Stimulated activated memory B cell treated with anti-CD40 and anti-IgM and Interleukin-4, amounts not matched to agents 10 μg/mL and 1 μg/mL and 100 μg/mL, for 72 hours (primary cell): Measurements from ENCODE around the gene SFT2D1.

Source experiments
- ATAC-seq: fragments of 150-1000 bp; cut with Tn5 transposase; 2 replicates; pipeline ENCODE4 v1.10.0; 2021
- H3K27ac Mint-ChIP-seq: one replicate; pipeline ENCODE4 v1.8.0; 2022; ENCODE audit warnings: mild to moderate bottlenecking, mixed read lengths
- H3K27me3 Mint-ChIP-seq: one replicate; pipeline ENCODE4 v1.8.0; 2022; ENCODE audit warnings: mixed read lengths
- H3K36me3 Mint-ChIP-seq: one replicate; pipeline ENCODE4 v1.8.0; 2022; ENCODE audit warnings: mixed read lengths
- H3K4me1 Mint-ChIP-seq: one replicate; pipeline ENCODE4 v1.8.0; 2022; ENCODE audit warnings: mixed read lengths
- H3K4me3 Mint-ChIP-seq: one replicate; pipeline ENCODE4 v1.8.0; 2022; ENCODE audit warnings: mild to moderate bottlenecking, moderate library complexity, mixed read lengths
- H3K9me3 Mint-ChIP-seq: one replicate; pipeline ENCODE4 v1.8.0; 2022; ENCODE audit warnings: mixed read lengths

Gene SFT2D1

GRCh38 chr6:166331503-166332415 lies 10.6 kb downstream of the SFT2D1 start:
- no peak overlapping the region for H3K27ac Mint-ChIP-seq
- H3K4me1 Mint-ChIP-seq = peaks cover 49% of the 10 kb centered on the region
- H3K9me3 Mint-ChIP-seq = no peaks in the 10 kb centered on the region
- no peak for ATAC-seq
- peaks cover 46% of the 10 kb centered on the region for H3K36me3 Mint-ChIP-seq
- H3K4me3 Mint-ChIP-seq = no peak overlapping the region
- H3K27me3 Mint-ChIP-seq = no peaks in the 10 kb centered on the region

- H3K4me3 Mint-ChIP-seq = no peak overlapping the region
- H3K36me3 Mint-ChIP-seq = peaks cover 48% of the 10 kb centered on the region
Observed at GRCh38 chr6:166330612-166331011, 11.7 kb downstream of the SFT2D1 start.

GRCh38 chr6:166325383-166326042 lies 16.8 kb downstream of the SFT2D1 start:
- Mint-ChIP-seq H3K4me1 (peaks cover 25% of the 10 kb centered on the region), H3K9me3 (no peaks in the 10 kb centered on the region), H3K27ac (peak overlapping the region; percentile 68), H3K36me3 (peaks cover 48% of the 10 kb centered on the region), H3K4me3 (no peak overlapping the region), H3K27me3 (no peaks in the 10 kb centered on the region)
- peak; percentile 87 for ATAC-seq

More at GRCh38 chr6:166330612-166331011, 11.7 kb downstream of the SFT2D1 start:
- H3K27ac Mint-ChIP-seq = no peak overlapping the region
- H3K9me3 Mint-ChIP-seq = no peaks in the 10 kb centered on the region
- no peaks in the 10 kb centered on the region for H3K27me3 Mint-ChIP-seq
- no peak for ATAC-seq
- peaks cover 51% of the 10 kb centered on the region for H3K4me1 Mint-ChIP-seq

- no peaks in the 10 kb centered on the region for H3K27me3 Mint-ChIP-seq
- peaks cover 29% of the 10 kb centered on the region for H3K4me1 Mint-ChIP-seq
- peaks cover 51% of the 10 kb centered on the region for H3K36me3 Mint-ChIP-seq
- H3K9me3 Mint-ChIP-seq = no peaks in the 10 kb centered on the region
- no peak overlapping the region for H3K27ac Mint-ChIP-seq
- no peak for ATAC-seq
- H3K4me3 Mint-ChIP-seq = no peak overlapping the region
Observed at GRCh38 chr6:166323395-166323794, 18.9 kb downstream of the SFT2D1 start.

GRCh38 chr6:166318649-166319600 lies 23.4 kb downstream of the SFT2D1 start:
- Mint-ChIP-seq H3K4me3 (no peak overlapping the region), H3K4me1 (peaks cover 18% of the 10 kb centered on the region), H3K27me3 (no peaks in the 10 kb centered on the region), H3K27ac (no peak overlapping the region), H3K9me3 (no peaks in the 10 kb centered on the region), H3K36me3 (peaks cover 31% of the 10 kb centered on the region)
- ATAC-seq = no peak

GRCh38 chr6:166318227-166318626 lies 24.1 kb downstream of the SFT2D1 start:
- Mint-ChIP-seq H3K4me3 (no peak overlapping the region), H3K27me3 (no peaks in the 10 kb centered on the region), H3K27ac (no peak overlapping the region), H3K9me3 (no peaks in the 10 kb centered on the region), H3K36me3 (peaks cover 25% of the 10 kb centered on the region), H3K4me1 (peaks cover 18% of the 10 kb centered on the region)
- ATAC-seq = peak; percentile 63

GRCh38 chr6:166317261-166318212 lies 24.8 kb downstream of the SFT2D1 start:
- Mint-ChIP-seq H3K4me3 (no peak overlapping the region), H3K27me3 (no peaks in the 10 kb centered on the region), H3K36me3 (peaks cover 20% of the 10 kb centered on the region), H3K9me3 (no peaks in the 10 kb centered on the region), H3K4me1 (peaks cover 18% of the 10 kb centered on the region), H3K27ac (no peak overlapping the region)
- no peak for ATAC-seq

GRCh38 chr6:166315436-166315835 lies 26.9 kb downstream of the SFT2D1 start:
- no peaks in the 10 kb centered on the region for H3K27me3 Mint-ChIP-seq
- peaks cover 18% of the 10 kb centered on the region for H3K4me1 Mint-ChIP-seq
- H3K9me3 Mint-ChIP-seq = no peaks in the 10 kb centered on the region
- H3K36me3 Mint-ChIP-seq = peaks cover 12% of the 10 kb centered on the region
- ATAC-seq = no peak
- H3K4me3 Mint-ChIP-seq = no peak overlapping the region
- no peak overlapping the region for H3K27ac Mint-ChIP-seq

- peaks cover 17% of the 10 kb centered on the region for H3K4me1 Mint-ChIP-seq
- H3K9me3 Mint-ChIP-seq = no peaks in the 10 kb centered on the region
- peaks cover 10% of the 10 kb centered on the region for H3K36me3 Mint-ChIP-seq
- no peak for ATAC-seq
- no peak overlapping the region for H3K27ac Mint-ChIP-seq
- peaks cover 9% of the 10 kb centered on the region for H3K27me3 Mint-ChIP-seq
- no peak overlapping the region for H3K4me3 Mint-ChIP-seq
Observed at GRCh38 chr6:166314454-166314853, 27.9 kb downstream of the SFT2D1 start.

GRCh38 chr6:166313255-166314070 lies 28.9 kb downstream of the SFT2D1 start:
- H3K27me3 Mint-ChIP-seq = peaks cover 18% of the 10 kb centered on the region
- peaks cover 1% of the 10 kb centered on the region for H3K36me3 Mint-ChIP-seq
- no peak overlapping the region for H3K4me3 Mint-ChIP-seq
- ATAC-seq = no peak
- no peak overlapping the region for H3K27ac Mint-ChIP-seq
- no peaks in the 10 kb centered on the region for H3K9me3 Mint-ChIP-seq
- H3K4me1 Mint-ChIP-seq = peaks cover 12% of the 10 kb centered on the region

- H3K27ac Mint-ChIP-seq = no peak overlapping the region
- peaks cover 11% of the 10 kb centered on the region for H3K4me1 Mint-ChIP-seq
- no peaks in the 10 kb centered on the region for H3K9me3 Mint-ChIP-seq
- peaks cover 18% of the 10 kb centered on the region for H3K27me3 Mint-ChIP-seq
- no peaks in the 10 kb centered on the region for H3K36me3 Mint-ChIP-seq
- no peak overlapping the region for H3K4me3 Mint-ChIP-seq
- no peak for ATAC-seq
Observed at GRCh38 chr6:166312832-166313231, 29.5 kb downstream of the SFT2D1 start.

- Mint-ChIP-seq H3K36me3 (no peaks in the 10 kb centered on the region), H3K27ac (no peak overlapping the region), H3K4me1 (peaks cover 7% of the 10 kb centered on the region), H3K4me3 (no peak overlapping the region), H3K27me3 (peaks cover 34% of the 10 kb centered on the region), H3K9me3 (no peaks in the 10 kb centered on the region)
- ATAC-seq = no peak
Observed at GRCh38 chr6:166310634-166311033, 31.7 kb downstream of the SFT2D1 start.

GRCh38 chr6:166309977-166310376 lies 32.4 kb downstream of the SFT2D1 start:
- no peak overlapping the region for H3K27ac Mint-ChIP-seq
- H3K4me1 Mint-ChIP-seq = peaks cover 7% of the 10 kb centered on the region
- no peaks in the 10 kb centered on the region for H3K36me3 Mint-ChIP-seq
- peaks cover 40% of the 10 kb centered on the region for H3K27me3 Mint-ChIP-seq
- no peak for ATAC-seq
- no peak overlapping the region for H3K4me3 Mint-ChIP-seq
- no peaks in the 10 kb centered on the region for H3K9me3 Mint-ChIP-seq
